Erythroblast (primary cell): ENCODE measurements around the gene USP40.

ENCODE experiments used
- GATA1 ChIP-seq: IDR thresholded peaks from 2 replicates; pipeline ENCODE4 v1.6.1; 2011; ENCODE audit warnings: low read depth, mild to moderate bottlenecking, control low read depth, low read length, moderate library complexity
- POLR2A ChIP-seq: IDR thresholded peaks from 2 replicates; pipeline ENCODE4 v1.6.1; 2011; ENCODE audit warnings: mild to moderate bottlenecking, low read length

DNA sequence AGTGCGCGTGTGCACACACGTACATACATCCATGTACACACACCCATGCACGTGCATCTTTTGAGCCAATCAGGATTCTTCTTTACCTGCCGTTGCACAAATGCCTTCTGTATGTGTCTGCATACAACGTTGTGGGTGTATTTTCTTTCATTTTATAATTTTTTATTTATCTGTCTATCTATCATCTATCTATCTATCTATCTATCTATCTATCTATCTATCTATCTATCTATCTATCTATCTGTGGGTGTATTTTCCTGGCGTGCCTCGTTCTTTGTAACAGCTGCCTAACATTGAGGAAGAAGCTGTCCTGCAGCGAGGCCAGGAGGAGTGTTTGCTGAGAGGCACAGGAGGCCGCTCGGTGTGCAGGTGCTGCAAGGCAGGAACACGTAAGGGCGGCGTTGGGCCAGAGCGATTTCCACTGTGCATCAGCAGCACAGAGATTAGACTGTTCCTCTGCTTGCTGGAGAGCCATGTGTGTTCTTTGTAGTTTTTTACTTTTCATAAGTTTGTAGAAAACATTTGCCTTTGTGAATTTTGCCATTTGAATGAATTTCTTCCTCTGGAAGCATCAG, 127.9 kb downstream of the USP40 start:
- TF ChIP-seq POLR2A = no peak
- TF ChIP-seq GATA1 = no peak
